ENCODE results near the gene MEX3D. TPM values are rescaled to one million over a fixed set of nuclear protein-coding genes. Genes with fewer than 3 reads are reported as not detected.

Gene MEX3D
- total RNA-seq, 1 donor from 2014 or later = 21.4 TPM

- Histone ChIP-seq H3K4me3 (no peak overlapping the region), H3K36me3 (peaks cover 0 to 4% of the 10 kb centered on the region in 2 donors), H3K27me3 (no peaks in the 10 kb centered on the region), H3K27ac (no peak overlapping the region), H3K9me3 (no peaks in the 10 kb centered on the region), H3K4me1 (peaks cover 12% of the 10 kb centered on the region)
- no peak for TF ChIP-seq POLR2A (IDR thresholded peaks at IDR 0.05)
- TF ChIP-seq CTCF (IDR thresholded peaks at IDR 0.05) = no peak
- no peak for TF ChIP-seq POLR2AphosphoS5 (IDR thresholded peaks at IDR 0.05; ENCODE audit: insufficient read depth in 1 of 2, low read depth in 1 of 2)
- intact Hi-C loops (cut with DNase I) = no loop called here
- no peak for DNase-seq (ENCODE audit: extremely low spot score in 2 of 2)
Observed at GRCh38 chr19:1558552-1558951, 9.6 kb downstream of the MEX3D start.

GRCh38 chr19:1556390-1557070 is 11.6 kb downstream of the MEX3D start:
- peaks cover 0 to 4% of the 10 kb centered on the region in 2 donors for H3K36me3 ChIP-seq
- no peak overlapping the region for H3K4me3 ChIP-seq
- H3K27ac ChIP-seq = no peak overlapping the region
- H3K27me3 ChIP-seq = no peaks in the 10 kb centered on the region
- no peak for DNase-seq (ENCODE audit: extremely low spot score in 2 of 2)
- TF ChIP-seq POLR2AphosphoS5 (IDR thresholded peaks at IDR 0.05; ENCODE audit: insufficient read depth in 1 of 2, low read depth in 1 of 2) (no peak), POLR2A (IDR thresholded peaks at IDR 0.05) (no peak), CTCF (IDR thresholded peaks at IDR 0.05) (no peak)
- peaks cover 12% of the 10 kb centered on the region for H3K4me1 ChIP-seq
- intact Hi-C loops (cut with DNase I) = no loop called here
- no peaks in the 10 kb centered on the region for H3K9me3 ChIP-seq

- intact Hi-C loops (cut with DNase I) = no loop called here
- no peaks in the 10 kb centered on the region for H3K27me3 ChIP-seq
Observed at GRCh38 chr19:1555487-1556389, 12.4 kb downstream of the MEX3D start.

GRCh38 chr19:1554968-1555367 is 13.2 kb downstream of the MEX3D start:
- no peak overlapping the region for H3K27ac ChIP-seq
- intact Hi-C loops (cut with DNase I) = loop anchor here (5.0 kb wide), 1 partner anchor 122 kb away; no protein-coding TSS in a partner anchor
- no peaks in the 10 kb centered on the region for H3K27me3 ChIP-seq
- no peaks in the 10 kb centered on the region for H3K9me3 ChIP-seq
- no peak for DNase-seq (ENCODE audit: extremely low spot score in 2 of 2)
- no peak overlapping the region for H3K4me3 ChIP-seq
- H3K36me3 ChIP-seq = peaks cover 0 to 4% of the 10 kb centered on the region in 2 donors
- no peaks in the 10 kb centered on the region for H3K4me1 ChIP-seq
- TF ChIP-seq POLR2A (IDR thresholded peaks at IDR 0.05) = no peak
- no peak for TF ChIP-seq POLR2AphosphoS5 (IDR thresholded peaks at IDR 0.05; ENCODE audit: insufficient read depth in 1 of 2, low read depth in 1 of 2)
- no peak for TF ChIP-seq CTCF (IDR thresholded peaks at IDR 0.05)

More at GRCh38 chr19:1555487-1556389, 12.4 kb downstream of the MEX3D start:
- no peak for TF ChIP-seq POLR2AphosphoS5 (IDR thresholded peaks at IDR 0.05; ENCODE audit: insufficient read depth in 1 of 2, low read depth in 1 of 2)
- no peak for TF ChIP-seq CTCF (IDR thresholded peaks at IDR 0.05)
- TF ChIP-seq POLR2A (IDR thresholded peaks at IDR 0.05) = no peak
- peaks cover 6% of the 10 kb centered on the region for H3K4me1 ChIP-seq
- no peak for DNase-seq (ENCODE audit: extremely low spot score in 2 of 2)
- H3K9me3 ChIP-seq = no peaks in the 10 kb centered on the region
- H3K27ac ChIP-seq = no peak overlapping the region
- no peak overlapping the region for H3K4me3 ChIP-seq
- H3K36me3 ChIP-seq = peaks cover 0 to 4% of the 10 kb centered on the region in 2 donors

Data from vagina (tissue), 2 donors.